GM21619 (cell line): ENCODE measurements around the gene GNG7.
"Not testable (repeated sequence)": the region's sequence is repeated elsewhere in the genome, so short reads cannot be mapped to it uniquely, and the experiment has no call there.

Experiments used
- ATAC-seq: cut with Tn5 transposase; IDR thresholded peaks from one replicate; pipeline ENCODE4 v1.9.1; 2021; ENCODE audit not compliant: unreplicated experiment

GNG7 gene

GRCh38 chr19:2519482-2519881, 183.0 kb downstream of the GNG7 start:
- ATAC-seq = no peak

DNA sequence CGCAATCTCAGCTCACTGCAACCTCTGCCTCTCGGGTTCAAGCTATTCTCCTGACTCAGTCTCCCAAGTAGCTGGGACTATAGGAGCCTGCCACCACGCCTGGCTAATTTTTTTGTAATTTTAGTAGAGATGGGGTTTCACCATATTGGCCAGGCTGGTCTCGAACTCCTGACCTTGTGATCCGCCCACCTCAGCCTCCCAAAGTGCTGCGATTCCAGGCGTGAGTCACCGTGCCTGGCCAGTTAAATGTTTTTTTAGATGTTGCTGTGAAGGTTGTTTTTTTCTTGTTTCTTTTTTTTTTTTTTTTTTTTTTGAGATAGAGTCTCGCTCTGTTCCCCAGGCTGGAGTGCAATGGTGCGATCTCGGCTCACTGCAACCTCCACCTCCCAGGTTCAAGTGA, 183.6 kb downstream of the GNG7 start:
- not testable (repeated sequence) for ATAC-seq

- ATAC-seq = no peak
These were observed 184.5 kb downstream of the GNG7 start for GRCh38 chr19:2517881-2518601.

- ATAC-seq = no peak
These were observed 185.8 kb downstream of the GNG7 start for GRCh38 chr19:2516727-2517126.

- no peak for ATAC-seq
These were observed 187.4 kb downstream of the GNG7 start for GRCh38 chr19:2514981-2515518.

GRCh38 chr19:2512523-2513431, 189.7 kb downstream of the GNG7 start:
- no peak for ATAC-seq

DNA sequence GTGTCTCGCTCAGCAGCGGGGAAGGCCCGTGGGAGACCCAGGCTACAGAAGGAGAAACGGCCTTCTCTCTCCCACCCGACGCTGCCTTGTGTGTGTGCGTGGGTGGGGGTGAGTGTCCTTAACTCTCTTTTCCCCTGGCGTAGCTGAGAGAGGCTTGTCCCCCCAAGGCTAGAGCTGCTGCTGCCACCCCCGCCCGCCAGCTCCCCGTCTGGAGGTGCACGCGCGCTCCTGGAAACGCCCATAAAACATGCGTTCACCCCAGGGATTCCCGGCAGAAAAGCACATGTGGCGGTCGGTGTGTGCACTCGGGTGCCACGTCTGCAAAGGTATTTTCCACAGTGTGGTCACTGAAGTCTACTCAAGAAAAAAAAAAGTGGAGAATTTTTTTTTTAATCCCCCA, 190.5 kb downstream of the GNG7 start:
- no peak for ATAC-seq

- ATAC-seq = no peak
These were observed 190.9 kb downstream of the GNG7 start for GRCh38 chr19:2511570-2511969.

DNA sequence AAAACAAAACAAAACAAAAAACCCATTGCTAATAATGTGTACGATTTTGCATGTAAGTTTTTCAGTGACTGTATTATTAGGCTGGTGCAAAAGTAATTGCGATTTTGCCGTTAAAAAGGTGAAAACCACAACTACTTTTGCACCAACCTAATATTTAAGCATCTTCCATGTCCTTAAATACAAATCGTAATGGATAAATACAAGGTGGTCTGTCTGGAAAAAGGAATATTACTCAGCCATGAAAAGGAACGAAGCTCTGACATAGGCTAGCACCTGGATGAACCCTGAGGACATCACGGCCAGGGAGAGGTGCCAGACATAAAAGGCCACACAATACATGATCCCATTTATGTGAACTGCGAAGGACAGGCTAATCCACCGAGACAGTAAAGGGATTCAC, 193.4 kb downstream of the GNG7 start:
- ATAC-seq = no peak

- ATAC-seq = no peak
These were observed 195.4 kb downstream of the GNG7 start for GRCh38 chr19:2507109-2507508.

DNA sequence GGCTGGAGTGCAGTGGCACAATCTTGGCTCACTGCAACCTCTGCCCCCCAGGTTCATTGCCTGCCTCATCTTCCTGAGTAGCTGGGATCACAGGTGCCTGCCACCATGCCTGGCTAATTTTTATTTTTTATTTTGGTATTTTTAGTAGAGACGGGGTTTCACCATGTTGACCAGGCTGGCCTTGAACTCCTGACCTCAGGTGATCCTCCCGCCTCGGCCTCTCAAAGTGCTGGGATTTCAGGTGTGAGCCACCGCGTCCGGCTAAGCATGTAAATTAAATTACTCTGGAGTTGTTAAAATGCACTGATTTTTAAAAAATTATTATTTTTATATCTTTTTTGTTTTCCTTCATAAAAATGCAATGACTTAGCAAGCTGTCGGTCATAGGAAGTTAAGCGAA, 195.8 kb downstream of the GNG7 start:
- not testable (repeated sequence) for ATAC-seq

DNA sequence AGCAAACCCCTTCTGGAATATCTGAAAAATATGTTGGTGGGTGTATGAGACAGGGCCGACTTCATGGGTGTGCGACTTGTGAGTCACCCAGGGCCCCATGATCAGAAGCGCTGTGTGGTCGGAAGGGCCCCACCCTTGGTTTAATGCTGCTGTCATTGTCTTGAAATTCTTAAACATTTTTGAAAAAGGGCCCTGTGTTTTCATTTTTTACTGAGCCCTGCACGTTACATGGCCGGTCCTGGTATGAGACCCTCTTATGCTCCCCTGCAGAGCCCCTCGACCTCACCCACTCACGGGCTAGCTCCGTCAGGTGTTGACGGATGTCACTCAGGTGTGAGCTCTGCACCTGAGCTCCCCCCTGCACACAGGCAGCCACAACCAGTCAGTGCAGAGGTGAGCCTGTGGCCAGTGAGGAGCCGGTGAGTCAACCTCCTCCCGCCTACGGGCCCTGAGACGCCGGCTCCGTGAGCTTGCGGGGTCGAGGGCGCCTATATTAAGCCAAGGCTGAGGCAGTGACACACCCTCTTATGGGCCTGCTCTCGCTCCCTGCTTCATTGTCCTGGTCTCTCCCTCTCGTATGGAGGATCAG, 198.9 kb downstream of the GNG7 start:
- ATAC-seq = no peak

- ATAC-seq = no peak
These were observed 201.6 kb downstream of the GNG7 start for GRCh38 chr19:2500841-2501261.

- ATAC-seq = no peak
These were observed 202.3 kb downstream of the GNG7 start for GRCh38 chr19:2500156-2500555.

DNA sequence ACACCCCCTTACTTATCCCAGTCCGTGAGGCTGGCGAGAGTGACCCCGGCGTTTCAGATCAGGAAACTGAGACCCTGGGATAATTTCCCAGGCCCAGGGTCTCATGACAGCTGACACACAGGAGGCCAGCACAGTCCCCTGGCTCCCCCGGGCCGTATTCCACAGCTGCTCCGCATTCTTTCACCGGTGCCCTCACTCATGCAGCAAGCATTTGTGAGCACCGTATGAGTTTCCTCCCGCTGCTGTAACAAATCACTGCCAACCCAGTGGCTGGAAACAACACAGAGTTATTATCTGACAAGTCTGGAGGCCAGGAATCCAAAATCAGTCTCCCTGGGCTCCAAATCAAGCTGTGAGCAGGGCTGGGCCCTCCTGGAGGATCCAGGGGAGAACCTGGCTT, 205.3 kb downstream of the GNG7 start:
- no peak for ATAC-seq

- no peak for ATAC-seq
These were observed 206.7 kb downstream of the GNG7 start for GRCh38 chr19:2495651-2496316.

DNA sequence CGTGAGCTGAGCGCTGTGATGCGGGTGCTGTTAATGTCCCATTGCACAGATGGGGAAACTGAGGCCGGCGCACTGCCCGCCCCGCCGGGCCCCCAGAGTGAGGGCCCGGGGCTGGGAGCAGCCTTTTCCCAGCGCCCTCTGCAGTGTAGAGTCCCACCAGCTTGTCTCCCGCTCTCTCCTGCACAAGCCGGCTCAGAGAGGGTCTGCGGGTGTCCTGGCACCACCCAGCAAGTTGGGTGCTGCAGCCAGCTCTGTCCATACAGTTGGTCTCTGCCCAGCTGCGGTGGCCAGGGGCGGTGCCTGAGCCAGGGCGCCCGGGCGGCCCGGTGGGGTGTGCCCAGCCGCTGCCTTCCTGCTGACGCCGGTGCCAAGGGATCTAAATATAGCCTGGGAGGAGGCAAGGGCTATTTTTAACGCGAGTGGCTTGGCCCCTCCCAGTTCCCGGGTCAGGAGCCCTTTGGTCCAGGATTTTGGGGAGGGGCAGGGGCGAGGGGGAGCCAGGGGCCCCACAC, 207.3 kb downstream of the GNG7 start:
- no peak for ATAC-seq

DNA sequence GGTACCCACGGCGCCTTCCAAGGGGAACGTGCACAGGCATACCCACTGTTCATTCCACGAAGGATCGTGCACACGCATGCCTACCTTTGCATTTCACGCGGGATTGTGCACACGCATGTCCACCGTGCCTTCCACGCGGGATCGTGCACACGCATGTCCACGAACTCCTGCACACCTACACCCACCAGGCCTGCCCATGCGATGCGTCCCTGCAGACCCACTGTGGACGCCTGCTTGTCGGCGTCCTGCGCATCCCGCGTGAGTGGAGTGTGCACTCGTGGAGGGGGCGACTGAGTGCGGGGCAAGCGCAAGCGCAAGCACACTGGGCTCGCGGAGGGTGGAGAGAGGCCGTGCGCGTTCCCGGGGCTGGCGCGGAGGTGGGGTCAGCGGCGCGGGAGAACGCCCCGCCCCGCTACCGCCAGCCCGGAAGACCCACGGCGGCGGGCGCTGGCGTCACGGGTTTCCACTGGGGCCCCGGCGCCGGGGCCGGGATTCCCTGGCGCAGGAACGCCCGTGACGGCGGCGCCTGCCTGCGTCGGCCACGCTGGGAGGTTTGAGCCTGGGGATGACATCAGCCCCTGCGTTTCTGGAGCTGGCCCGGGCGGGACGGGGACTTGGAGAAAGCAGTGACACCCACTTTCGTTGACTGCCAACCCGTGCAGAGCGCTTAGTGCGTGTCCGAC, 207.9 kb downstream of the GNG7 start:
- ATAC-seq = no peak

DNA sequence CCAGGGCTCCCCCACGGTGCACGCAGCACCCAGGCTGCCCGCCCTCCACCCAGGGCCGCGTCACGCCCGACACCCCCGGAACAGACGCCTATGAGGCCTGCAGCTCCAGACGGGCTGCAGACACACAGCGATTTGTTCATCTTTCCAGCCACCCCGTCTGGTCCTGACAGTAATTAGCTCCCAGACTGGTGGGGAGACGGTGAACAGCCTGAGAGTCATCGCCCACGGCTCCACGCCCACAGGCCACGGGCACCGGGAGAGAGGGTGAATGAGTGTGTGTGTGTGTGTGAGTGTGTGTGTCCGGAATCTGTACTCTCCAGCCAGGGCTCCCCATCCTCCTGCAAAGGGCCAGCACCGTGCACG, 208.4 kb downstream of the GNG7 start:
- ATAC-seq = no peak

GRCh38 chr19:2493448-2493847, 209.0 kb downstream of the GNG7 start:
- not testable (repeated sequence) for ATAC-seq
